Liver (tissue), 9 donors: ENCODE results near the gene FLT1. TPM values are rescaled to one million over a fixed set of nuclear protein-coding genes. Genes with fewer than 3 reads are reported as not detected.

Experiments used
- DNase-seq: peaks from one replicate; pipeline ENCODE4 v3.0.0-alpha.2; 2017; ENCODE audit warnings: low spot score
- H3K27ac ChIP-seq, 2 donors: one replicate each; pipeline ENCODE4 v1.7.0; 2013; ENCODE audit warnings: inconsistent platforms in 2 of 2, low read length in 2 of 2, control low read depth in 1 of 2, low read depth in 1 of 2, mild to moderate bottlenecking in 1 of 2
- H3K27me3 ChIP-seq, 4 donors: one replicate each; pipeline versions ENCODE4 v1.6.1 to v1.7.0; 2013; ENCODE audit warnings: low read length in 3 of 4, inconsistent platforms in 1 of 4, mild to moderate bottlenecking in 1 of 4, moderate library complexity in 1 of 4; ENCODE audit not compliant: control insufficient read depth in 4 of 4, insufficient read depth in 4 of 4
- H3K36me3 ChIP-seq, 4 donors: one replicate each; pipeline versions ENCODE4 v1.6.1 to v1.7.0; 2013; ENCODE audit warnings: low read length in 3 of 4, mild to moderate bottlenecking in 3 of 4, low read depth in 1 of 4, moderate library complexity in 1 of 4; ENCODE audit not compliant: control insufficient read depth in 4 of 4, insufficient read depth in 3 of 4
- H3K4me1 ChIP-seq, 4 donors: one replicate each; pipeline versions ENCODE4 v1.6.1 to v1.7.0; 2013; ENCODE audit warnings: low read length in 3 of 4, mild to moderate bottlenecking in 3 of 4, moderate library complexity in 1 of 4; ENCODE audit not compliant: control insufficient read depth in 4 of 4, insufficient read depth in 4 of 4
- H3K4me3 ChIP-seq, 3 donors: one replicate each; pipeline versions ENCODE4 v1.6.1 to v1.7.0; 2013; ENCODE audit warnings: low read length in 3 of 3, control low read depth in 1 of 3, low read depth in 1 of 3, mild to moderate bottlenecking in 1 of 3
- H3K9ac ChIP-seq, 2 donors: one replicate each; pipeline ENCODE4 v1.7.0; 2013; ENCODE audit warnings: low read length in 2 of 2, mild to moderate bottlenecking in 2 of 2, moderate library complexity in 2 of 2, control low read depth in 1 of 2, low read depth in 1 of 2
- H3K9me3 ChIP-seq, 4 donors: one replicate each; pipeline versions ENCODE4 v1.6.1 to v1.7.0; 2013; ENCODE audit warnings: low read length in 3 of 4; ENCODE audit not compliant: control insufficient read depth in 4 of 4
- EGR1 ChIP-seq, 2 donors: IDR thresholded peaks; 2 replicates each; pipeline ENCODE4 v1.6.1; 2016 to 2018; ENCODE audit warnings: antibody characterized with exemption in 2 of 2, low read depth in 2 of 2
- FOXA1 ChIP-seq: IDR thresholded peaks from 2 replicates; pipeline ENCODE4 v1.6.1; 2016; ENCODE audit warnings: antibody characterized with exemption
- FOXA2 ChIP-seq: IDR thresholded peaks from 2 replicates; pipeline ENCODE4 v1.6.1; 2016; ENCODE audit warnings: antibody characterized with exemption
- GABPA ChIP-seq, 2 donors: IDR thresholded peaks in 1 of 2; conservative IDR thresholded peaks in 1 of 2; 2 replicates each; pipeline ENCODE4 v1.6.1; 2016; ENCODE audit warnings: antibody characterized with exemption in 2 of 2, mild to moderate bottlenecking in 1 of 2, moderate library complexity in 1 of 2
- HNF4A ChIP-seq, 2 donors: conservative IDR thresholded peaks; 2 replicates each; pipeline ENCODE4 v1.6.1; 2016; ENCODE audit warnings: antibody characterized with exemption in 2 of 2, mild to moderate bottlenecking in 2 of 2
- HNF4G ChIP-seq: IDR thresholded peaks from 2 replicates; pipeline ENCODE4 v1.6.1; 2016; ENCODE audit warnings: antibody characterized with exemption
- JUND ChIP-seq, 2 donors: IDR thresholded peaks; 2 replicates each; pipeline ENCODE4 v1.6.1; 2016; ENCODE audit warnings: antibody characterized with exemption in 2 of 2
- NR2F2 ChIP-seq: IDR thresholded peaks from 2 replicates; pipeline ENCODE4 v1.6.1; 2016; ENCODE audit warnings: antibody characterized with exemption
- SP1 ChIP-seq: IDR thresholded peaks from 2 replicates; pipeline ENCODE4 v1.6.1; 2018; ENCODE audit warnings: antibody characterized with exemption, mild to moderate bottlenecking
- TAF1 ChIP-seq: conservative IDR thresholded peaks from 2 replicates; pipeline ENCODE4 v1.6.1; 2016; ENCODE audit warnings: antibody characterized with exemption, mild to moderate bottlenecking
- YY1 ChIP-seq: IDR thresholded peaks from 2 replicates; pipeline ENCODE4 v1.6.1; 2016; ENCODE audit warnings: antibody characterized with exemption, mild to moderate bottlenecking
- WGBS: extraction: QIAGEN DNeasy Blood & Tissue Kit; methylation state at CpG from one replicate; pipeline ENCODE4 v1.1.7; 2013; 5-methylcytosine and 5-hydroxymethylcytosine counted together
- polyA plus RNA-seq, 2 donors: library from polyadenylated mRNA; stranded (reverse) in 1 of 2; unstranded in 1 of 2; fragments of 200-250 nt in 1 of 2; fragments of >200 nt in 1 of 2; fragmentation: Nextera tagmentation in 1 of 2; extraction: Ambion mirVana in 1 of 2; gene quantifications; one replicate each; pipeline versions ENCODE4 v1.2.1 to v1.2.3, GENCODE V29; 2013 to 2015
- total RNA-seq, 2 donors: library from RNA; depleted of rRNA; stranded (reverse); fragments of >200 nt; gene quantifications; one replicate each; pipeline ENCODE4 v1.2.3, GENCODE V29; 2014
- TF ChIP-seq, protein P1 (sequence below): IDR thresholded peaks from 2 replicates; pipeline ENCODE4 v1.6.1; 2016; ENCODE audit warnings: antibody characterized with exemption
- TF ChIP-seq, protein P2 (sequence below): fragments of 150-350 bp; IDR thresholded peaks from 2 replicates; pipeline ENCODE4 v1.5.1; 2017; ENCODE audit warnings: improper control_type of control experiment, low read depth, low read length; ENCODE audit not compliant: missing input control
- TF ChIP-seq, protein P3 (sequence below): IDR thresholded peaks from 2 replicates; pipeline ENCODE4 v1.6.1; 2016; ENCODE audit warnings: antibody characterized with exemption
- TF ChIP-seq, protein P4 (sequence below): IDR thresholded peaks from 2 replicates; pipeline ENCODE4 v1.6.1; 2016; ENCODE audit warnings: antibody characterized with exemption
- donor health status: healthy.
- donor health status: healthy.
- donor health status: healthy.
- donor health status: healthy.
- donor health status: healthy.

The FLT1 gene
- total and polyA plus RNA-seq, 4 donors: 4.1 to 19.7 (median 9.3) TPM

DNA sequence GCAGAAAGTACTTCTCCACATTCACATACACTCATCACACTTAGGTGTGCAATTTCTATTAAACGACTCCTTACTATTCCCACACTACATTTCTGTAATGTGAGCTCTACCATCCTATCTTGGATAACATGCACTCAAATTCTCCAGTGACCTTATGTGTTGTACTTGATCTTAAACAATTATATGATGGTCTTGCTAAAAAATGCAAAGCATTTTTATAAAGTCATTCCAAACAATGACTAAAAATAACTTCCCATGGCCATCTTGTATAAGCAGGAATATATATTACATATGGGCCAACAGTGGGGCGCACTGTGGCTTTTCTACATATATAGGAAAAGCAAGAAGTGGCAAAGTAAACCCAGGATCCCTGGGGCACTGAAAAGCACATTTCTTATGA, 155.5 kb downstream of the FLT1 start:
- Histone ChIP-seq H3K4me3 (no peak overlapping the region), H3K36me3 (no peaks in the 10 kb centered on the region), H3K4me1 (peaks cover 0 to 8% (median 0%) of the 10 kb centered on the region in 4 donors), H3K27ac (no peak overlapping the region), H3K9me3 (no peaks in the 10 kb centered on the region), H3K27me3 (no peaks in the 10 kb centered on the region), H3K9ac (no peak overlapping the region)
- no peak for DNase-seq
- no peak for TF ChIP-seq JUND (IDR thresholded peaks at IDR 0.05)
- no peak for TF ChIP-seq SP1
- no peak for TF ChIP-seq FOXA2
- no peak for TF ChIP-seq EGR1 (IDR thresholded peaks at IDR 0.05; ENCODE audit: low read depth in 2 of 2)
- no peak for TF ChIP-seq HNF4A (conservative IDR thresholded peaks at IDR 0.05)
- no peak for TF ChIP-seq GABPA (IDR thresholded peaks at IDR 0.05 in 1 of 2, conservative IDR thresholded peaks at IDR 0.05 in 1 of 2)
- TF ChIP-seq FOXA1: no peak
- WGBS: 93% methylated on average over 2 of the region's 2 CpGs

DNA sequence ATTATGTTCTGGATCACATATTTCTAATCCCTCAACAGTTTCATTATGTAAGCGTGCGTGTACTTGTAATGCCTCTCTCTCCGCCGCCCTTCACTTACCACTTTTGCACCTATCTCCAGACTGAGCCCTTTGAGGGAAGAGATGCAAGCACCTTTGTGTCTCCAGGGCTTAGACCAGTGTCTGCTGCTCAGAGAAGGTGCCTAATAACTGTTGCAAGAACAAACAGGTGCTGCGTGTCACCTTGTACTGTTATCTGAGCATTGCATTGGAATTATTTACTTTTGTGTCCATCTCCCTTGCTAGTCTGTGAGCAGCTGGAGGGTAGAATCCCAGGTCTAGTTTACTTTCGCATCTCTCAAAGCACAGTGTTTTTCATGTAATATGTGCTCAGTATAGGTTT, 156.2 kb downstream of the FLT1 start:
- no peaks in the 10 kb centered on the region for H3K36me3 ChIP-seq
- H3K27me3 ChIP-seq: peaks cover 0 to 3% (median 0%) of the 10 kb centered on the region in 4 donors
- H3K9ac ChIP-seq: no peak overlapping the region
- no peak for DNase-seq
- no peaks in the 10 kb centered on the region for H3K9me3 ChIP-seq
- WGBS: 68% methylated on average over 6 of the region's 6 CpGs
- peaks cover 0 to 8% (median 0%) of the 10 kb centered on the region in 4 donors for H3K4me1 ChIP-seq
- no peak overlapping the region for H3K27ac ChIP-seq
- no peak overlapping the region for H3K4me3 ChIP-seq
- TF ChIP-seq, protein P1, sequence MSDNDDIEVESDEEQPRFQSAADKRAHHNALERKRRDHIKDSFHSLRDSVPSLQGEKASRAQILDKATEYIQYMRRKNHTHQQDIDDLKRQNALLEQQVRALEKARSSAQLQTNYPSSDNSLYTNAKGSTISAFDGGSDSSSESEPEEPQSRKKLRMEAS: no peak
- no peak for TF ChIP-seq EGR1 (IDR thresholded peaks at IDR 0.05; ENCODE audit: low read depth in 2 of 2)
- TF ChIP-seq, protein P2, sequence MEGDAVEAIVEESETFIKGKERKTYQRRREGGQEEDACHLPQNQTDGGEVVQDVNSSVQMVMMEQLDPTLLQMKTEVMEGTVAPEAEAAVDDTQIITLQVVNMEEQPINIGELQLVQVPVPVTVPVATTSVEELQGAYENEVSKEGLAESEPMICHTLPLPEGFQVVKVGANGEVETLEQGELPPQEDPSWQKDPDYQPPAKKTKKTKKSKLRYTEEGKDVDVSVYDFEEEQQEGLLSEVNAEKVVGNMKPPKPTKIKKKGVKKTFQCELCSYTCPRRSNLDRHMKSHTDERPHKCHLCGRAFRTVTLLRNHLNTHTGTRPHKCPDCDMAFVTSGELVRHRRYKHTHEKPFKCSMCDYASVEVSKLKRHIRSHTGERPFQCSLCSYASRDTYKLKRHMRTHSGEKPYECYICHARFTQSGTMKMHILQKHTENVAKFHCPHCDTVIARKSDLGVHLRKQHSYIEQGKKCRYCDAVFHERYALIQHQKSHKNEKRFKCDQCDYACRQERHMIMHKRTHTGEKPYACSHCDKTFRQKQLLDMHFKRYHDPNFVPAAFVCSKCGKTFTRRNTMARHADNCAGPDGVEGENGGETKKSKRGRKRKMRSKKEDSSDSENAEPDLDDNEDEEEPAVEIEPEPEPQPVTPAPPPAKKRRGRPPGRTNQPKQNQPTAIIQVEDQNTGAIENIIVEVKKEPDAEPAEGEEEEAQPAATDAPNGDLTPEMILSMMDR: no peak

DNA sequence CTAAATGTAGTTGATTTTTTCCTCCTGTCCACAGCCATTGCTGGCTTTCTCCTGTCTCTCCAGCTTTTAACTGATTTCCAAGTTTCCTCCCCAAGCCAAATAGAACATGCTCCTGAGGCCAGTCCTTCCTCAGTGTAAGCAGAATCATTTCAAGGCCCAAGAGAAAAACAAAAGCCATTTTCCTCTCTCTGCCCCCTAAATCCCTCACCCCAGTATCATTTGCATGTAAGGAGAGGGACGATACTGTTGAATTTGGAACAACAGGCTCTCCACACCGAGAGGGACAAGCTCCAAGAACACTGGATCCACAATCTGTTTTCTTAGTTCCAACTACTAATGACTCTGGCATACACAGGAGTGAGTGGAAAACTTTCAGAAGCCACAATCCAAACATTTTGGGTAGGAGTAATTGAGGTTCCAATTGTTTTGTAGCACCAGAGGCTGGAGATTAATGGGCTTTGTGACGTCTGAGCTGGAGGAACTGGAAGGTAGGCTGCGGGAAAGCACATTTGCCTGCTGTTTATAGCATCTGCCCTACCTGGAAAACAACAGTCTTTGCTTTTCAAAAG, 156.8 kb downstream of the FLT1 start:
- Histone ChIP-seq H3K4me1 (peaks cover 0 to 8% (median 0%) of the 10 kb centered on the region in 4 donors), H3K27me3 (peaks cover 0 to 4% (median 0%) of the 10 kb centered on the region in 4 donors), H3K4me3 (no peak overlapping the region), H3K36me3 (peaks cover 0 to 2% (median 0%) of the 10 kb centered on the region in 4 donors), H3K27ac (no peak overlapping the region), H3K9me3 (no peaks in the 10 kb centered on the region), H3K9ac (no peak overlapping the region)
- TF ChIP-seq NR2F2: no peak
- no peak for TF ChIP-seq HNF4G
- no peak for TF ChIP-seq GABPA (IDR thresholded peaks at IDR 0.05 in 1 of 2, conservative IDR thresholded peaks at IDR 0.05 in 1 of 2)
- TF ChIP-seq JUND (IDR thresholded peaks at IDR 0.05): no peak
- no peak for TF ChIP-seq TAF1
- no peak for TF ChIP-seq HNF4A (conservative IDR thresholded peaks at IDR 0.05)
- TF ChIP-seq, protein P3, sequence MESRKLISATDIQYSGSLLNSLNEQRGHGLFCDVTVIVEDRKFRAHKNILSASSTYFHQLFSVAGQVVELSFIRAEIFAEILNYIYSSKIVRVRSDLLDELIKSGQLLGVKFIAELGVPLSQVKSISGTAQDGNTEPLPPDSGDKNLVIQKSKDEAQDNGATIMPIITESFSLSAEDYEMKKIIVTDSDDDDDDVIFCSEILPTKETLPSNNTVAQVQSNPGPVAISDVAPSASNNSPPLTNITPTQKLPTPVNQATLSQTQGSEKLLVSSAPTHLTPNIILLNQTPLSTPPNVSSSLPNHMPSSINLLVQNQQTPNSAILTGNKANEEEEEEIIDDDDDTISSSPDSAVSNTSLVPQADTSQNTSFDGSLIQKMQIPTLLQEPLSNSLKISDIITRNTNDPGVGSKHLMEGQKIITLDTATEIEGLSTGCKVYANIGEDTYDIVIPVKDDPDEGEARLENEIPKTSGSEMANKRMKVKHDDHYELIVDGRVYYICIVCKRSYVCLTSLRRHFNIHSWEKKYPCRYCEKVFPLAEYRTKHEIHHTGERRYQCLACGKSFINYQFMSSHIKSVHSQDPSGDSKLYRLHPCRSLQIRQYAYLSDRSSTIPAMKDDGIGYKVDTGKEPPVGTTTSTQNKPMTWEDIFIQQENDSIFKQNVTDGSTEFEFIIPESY: no peak
- TF ChIP-seq EGR1 (IDR thresholded peaks at IDR 0.05; ENCODE audit: low read depth in 2 of 2): no peak
- TF ChIP-seq SP1: no peak
- TF ChIP-seq YY1: no peak
- TF ChIP-seq FOXA1: no peak
- TF ChIP-seq, protein P2: no peak
- TF ChIP-seq, protein P4, sequence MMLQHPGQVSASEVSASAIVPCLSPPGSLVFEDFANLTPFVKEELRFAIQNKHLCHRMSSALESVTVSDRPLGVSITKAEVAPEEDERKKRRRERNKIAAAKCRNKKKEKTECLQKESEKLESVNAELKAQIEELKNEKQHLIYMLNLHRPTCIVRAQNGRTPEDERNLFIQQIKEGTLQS: no peak
- 83% methylated on average over 4 of the region's 4 CpGs for WGBS
- no peak for DNase-seq
